ENCODE data around the gene GFRA1. TPM values are rescaled to one million over a fixed set of nuclear protein-coding genes. Genes with fewer than 3 reads are reported as not detected.

Gene GFRA1
- total and polyA plus RNA-seq, 11 donors = 0.76 to 18.6 (median 1.4) TPM

GRCh38 chr10:116254422-116255155, 18.4 kb downstream of the GFRA1 start:
- Histone ChIP-seq H3K9me3 (no peaks in the 10 kb centered on the region), H3K27ac (no peak overlapping the region), H3K4me1 (peaks cover 0 to 7% (median 0%) of the 10 kb centered on the region in 12 donors), H3K36me3 (no peaks in the 10 kb centered on the region), H3K27me3 (peaks cover 0 to 8% (median 3%) of the 10 kb centered on the region in 9 donors), H3K4me3 (no peak overlapping the region)
- intact Hi-C loops (cut with DNase I) = no loop called here
- TF ChIP-seq POLR2A (IDR thresholded peaks at IDR 0.05) = no peak
- TF ChIP-seq CTCF (IDR thresholded peaks at IDR 0.05) = no peak
- DNase-seq (no peak), ATAC-seq (no peak)
- 46 to 57% (median 50%) methylated on average over 7 of the region's 7 CpGs for WGBS, 4 donors

GRCh38 chr10:116253716-116254115, 19.3 kb downstream of the GFRA1 start:
- DNase-seq = no peak
- ATAC-seq = no peak
- intact Hi-C loops (cut with DNase I) = no loop called here
- Histone ChIP-seq H3K9me3 (no peaks in the 10 kb centered on the region), H3K36me3 (no peaks in the 10 kb centered on the region), H3K4me3 (no peak overlapping the region), H3K4me1 (peaks cover 0 to 7% (median 0%) of the 10 kb centered on the region in 12 donors), H3K27ac (no peak overlapping the region), H3K27me3 (peaks cover 0 to 4% (median 0%) of the 10 kb centered on the region in 9 donors)
- TF ChIP-seq CTCF (IDR thresholded peaks at IDR 0.05) = no peak
- WGBS, 4 donors = 91 to 95% (median 92%) methylated on average over 4 of the region's 4 CpGs

GRCh38 chr10:116251602-116252395, 21.2 kb downstream of the GFRA1 start:
- TF ChIP-seq POLR2A (IDR thresholded peaks at IDR 0.05) = no peak
- no peak for TF ChIP-seq CTCF (IDR thresholded peaks at IDR 0.05)
- Histone ChIP-seq H3K27ac (no peak overlapping the region), H3K4me1 (peaks cover 0 to 7% (median 0%) of the 10 kb centered on the region in 12 donors), H3K9me3 (no peaks in the 10 kb centered on the region), H3K27me3 (no peaks in the 10 kb centered on the region), H3K36me3 (no peaks in the 10 kb centered on the region), H3K4me3 (no peak overlapping the region)
- no peak for DNase-seq
- intact Hi-C loops (cut with DNase I) = no loop called here
- ATAC-seq = no peak
- WGBS, 4 donors = 84 to 90% (median 87%) methylated on average over 12 of the region's 12 CpGs

- H3K4me1 ChIP-seq = no peaks in the 10 kb centered on the region
- no peaks in the 10 kb centered on the region for H3K27me3 ChIP-seq
- no peaks in the 10 kb centered on the region for H3K36me3 ChIP-seq
- no peak overlapping the region for H3K4me3 ChIP-seq
- DNase-seq (no peak), ATAC-seq (no peak)
- no peak overlapping the region for H3K27ac ChIP-seq
- TF ChIP-seq POLR2A (IDR thresholded peaks at IDR 0.05) = no peak
- no peak for TF ChIP-seq CTCF (IDR thresholded peaks at IDR 0.05)
- H3K9me3 ChIP-seq = no peaks in the 10 kb centered on the region
- intact Hi-C loops (cut with DNase I) = no loop called here
Measured at GRCh38 chr10:116247691-116248090, 25.3 kb downstream of the GFRA1 start.
